ENCODE data around the gene ENC1.

DNA sequence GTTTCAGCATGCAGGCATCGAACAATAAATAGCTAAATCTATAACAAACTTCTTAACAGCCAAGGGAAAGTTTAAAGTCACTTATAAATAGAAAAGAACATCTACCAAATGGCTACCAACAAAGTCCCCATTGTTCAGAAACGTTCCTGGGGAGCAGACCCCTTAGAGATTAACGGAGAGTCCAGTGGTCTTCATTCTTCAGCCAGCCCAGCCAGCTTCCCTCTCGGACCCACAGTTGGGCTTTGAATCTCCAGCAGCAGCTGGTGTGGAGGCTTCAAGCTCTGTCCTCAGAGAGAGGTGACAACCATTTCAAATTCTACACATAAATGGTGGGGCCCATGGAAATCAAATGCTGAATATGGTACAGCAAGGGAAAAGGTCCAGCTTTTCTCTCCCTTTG, 11.2 kb downstream of the ENC1 start:
- TF ChIP-seq, protein P1, sequence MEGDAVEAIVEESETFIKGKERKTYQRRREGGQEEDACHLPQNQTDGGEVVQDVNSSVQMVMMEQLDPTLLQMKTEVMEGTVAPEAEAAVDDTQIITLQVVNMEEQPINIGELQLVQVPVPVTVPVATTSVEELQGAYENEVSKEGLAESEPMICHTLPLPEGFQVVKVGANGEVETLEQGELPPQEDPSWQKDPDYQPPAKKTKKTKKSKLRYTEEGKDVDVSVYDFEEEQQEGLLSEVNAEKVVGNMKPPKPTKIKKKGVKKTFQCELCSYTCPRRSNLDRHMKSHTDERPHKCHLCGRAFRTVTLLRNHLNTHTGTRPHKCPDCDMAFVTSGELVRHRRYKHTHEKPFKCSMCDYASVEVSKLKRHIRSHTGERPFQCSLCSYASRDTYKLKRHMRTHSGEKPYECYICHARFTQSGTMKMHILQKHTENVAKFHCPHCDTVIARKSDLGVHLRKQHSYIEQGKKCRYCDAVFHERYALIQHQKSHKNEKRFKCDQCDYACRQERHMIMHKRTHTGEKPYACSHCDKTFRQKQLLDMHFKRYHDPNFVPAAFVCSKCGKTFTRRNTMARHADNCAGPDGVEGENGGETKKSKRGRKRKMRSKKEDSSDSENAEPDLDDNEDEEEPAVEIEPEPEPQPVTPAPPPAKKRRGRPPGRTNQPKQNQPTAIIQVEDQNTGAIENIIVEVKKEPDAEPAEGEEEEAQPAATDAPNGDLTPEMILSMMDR (IDR thresholded peaks at IDR 0.05), result no peak
- TF ChIP-seq EP300 (IDR thresholded peaks at IDR 0.05), result no peak

Data from ovary (tissue), 3 donors.